ENCODE results near the gene EVL.

Gene EVL

GRCh38 chr14:100077441-100077840 lies 12.2 kb downstream of the EVL start:
- no peak for TF ChIP-seq CTCF (IDR thresholded peaks at IDR 0.05; ENCODE audit: insufficient read depth, missing control alignments)
- no peak for DNase-seq (ENCODE audit: insufficient read length, low spot score)
- no peak for FAIRE-seq

- FAIRE-seq, result no peak
- no peak for DNase-seq (ENCODE audit: insufficient read length, low spot score)
- TF ChIP-seq CTCF (IDR thresholded peaks at IDR 0.05; ENCODE audit: insufficient read depth, missing control alignments), result no peak
These were observed 13.1 kb downstream of the EVL start for GRCh38 chr14:100078216-100078803.

- no peak for DNase-seq (ENCODE audit: insufficient read length, low spot score)
- no peak for TF ChIP-seq CTCF (IDR thresholded peaks at IDR 0.05; ENCODE audit: insufficient read depth, missing control alignments)
- FAIRE-seq, result no peak
These were observed 13.9 kb downstream of the EVL start for GRCh38 chr14:100078997-100079725.

GRCh38 chr14:100079726-100080005 lies 14.4 kb downstream of the EVL start:
- DNase-seq (ENCODE audit: insufficient read length, low spot score) (no peak), FAIRE-seq (no peak)
- no peak for TF ChIP-seq CTCF (IDR thresholded peaks at IDR 0.05; ENCODE audit: insufficient read depth, missing control alignments)

- FAIRE-seq (no peak), DNase-seq (ENCODE audit: insufficient read length, low spot score) (no peak)
- TF ChIP-seq CTCF (IDR thresholded peaks at IDR 0.05; ENCODE audit: insufficient read depth, missing control alignments), result no peak
These were observed 15.0 kb downstream of the EVL start for GRCh38 chr14:100080206-100080605.

- TF ChIP-seq CTCF (IDR thresholded peaks at IDR 0.05; ENCODE audit: insufficient read depth, missing control alignments), result no peak
- no peak for DNase-seq (ENCODE audit: insufficient read length, low spot score)
- FAIRE-seq, result no peak
These were observed 16.9 kb downstream of the EVL start for GRCh38 chr14:100081997-100082625.

GRCh38 chr14:100082723-100083122 lies 17.5 kb downstream of the EVL start:
- no peak for DNase-seq (ENCODE audit: insufficient read length, low spot score)
- no peak for TF ChIP-seq CTCF (IDR thresholded peaks at IDR 0.05; ENCODE audit: insufficient read depth, missing control alignments)
- no peak for FAIRE-seq

All from D721Med (cell line).